Endothelial cell of umbilical vein (primary cell): Measurements from ENCODE around the gene NKD2. TPM values are rescaled to one million over a fixed set of nuclear protein-coding genes. Genes with fewer than 3 reads are reported as not detected.
A peak's percentile ranks its signal among the peaks of the same experiment; 100 is the strongest.

Experiments
- BruUV-seq: library from RNA; stranded (reverse); fragments of 400-500 nt; replicated peaks from 2 replicates; lab custom pipeline; 2021; lab: Mats Ljungman, UMichigan
- CTCF ChIA-PET: fragments of 300-600, 350-600 bp; sonication (Branson Sonifier 250); formaldehyde crosslinking; loops from one replicate; lab custom pipeline; 2021; ENCODE audit warnings: antibody characterized with exemption, inconsistent platforms; lab: Charles Lee
- POLR2A ChIA-PET: fragments of 300-600, 350-600 bp; sonication (Branson Sonifier 250); formaldehyde crosslinking; loops from one replicate; lab custom pipeline; 2021; ENCODE audit warnings: antibody characterized with exemption, inconsistent platforms; lab: Charles Lee
- DNase-seq: peaks from one replicate; pipeline ENCODE4 v3.0.0-alpha.2; 2011; ENCODE audit warnings: low read depth, low spot score
- FAIRE-seq: peaks from 2 replicates; lab custom pipeline; 2011; peaks lifted over from hg19 to GRCh38; lab: Jason Lieb, UNC
- H2AFZ ChIP-seq: 2 replicates; pipeline ENCODE4 v1.6.0; 2012; ENCODE audit warnings: low read depth, low read length, control low read depth, inconsistent platforms
- H3K27ac ChIP-seq: 2 replicates; pipeline ENCODE4 v1.5.1; 2011; ENCODE audit warnings: low read depth, mild to moderate bottlenecking, control low read depth, low read length, moderate library complexity; ENCODE audit not compliant: insufficient read depth
- H3K27me3 ChIP-seq, 2 experiments: 2 replicates each; pipeline versions ENCODE4 v1.6.0 to v1.6.1; 2011; ENCODE audit warnings: low read length in 2 of 2, mixed read lengths in 1 of 2; ENCODE audit not compliant: control insufficient read depth in 2 of 2, insufficient read depth in 2 of 2
- H3K36me3 ChIP-seq, 2 experiments: 2 replicates in 1 of 2; 3 replicates in 1 of 2; pipeline ENCODE4 v1.5.1; 2011; ENCODE audit warnings: low read length in 2 of 2, mild to moderate bottlenecking in 1 of 2, moderate library complexity in 1 of 2; ENCODE audit not compliant: control insufficient read depth in 2 of 2, insufficient read depth in 2 of 2; ENCODE audit errors: extremely low read depth in 1 of 2
- H3K4me1 ChIP-seq: 3 replicates; pipeline ENCODE4 v1.5.1; 2011; ENCODE audit warnings: mild to moderate bottlenecking, low read length; ENCODE audit not compliant: control insufficient read depth, insufficient read depth; ENCODE audit errors: extremely low read depth
- H3K4me2 ChIP-seq: 2 replicates; pipeline ENCODE4 v1.6.1; 2011; ENCODE audit warnings: low read length, control low read depth, mixed read lengths; ENCODE audit not compliant: insufficient read depth
- H3K4me3 ChIP-seq, 3 experiments: fragments of 200-600 bp in 1 of 3; sonication (generic), shearing (Covaris generic) in 1 of 3; replicated peaks in 1 of 3; 2 replicates each; pipeline ENCODE4 v1.5.1; 2011 to 2016; ENCODE audit warnings: control low read depth in 3 of 3, low read length in 3 of 3, mild to moderate bottlenecking in 2 of 3, inconsistent platforms in 1 of 3, low read depth in 1 of 3, moderate library complexity in 1 of 3; ENCODE audit not compliant: insufficient read depth in 1 of 3
- H3K79me2 ChIP-seq: 2 replicates; pipeline ENCODE4 v1.6.0; 2012; ENCODE audit warnings: low read length, inconsistent platforms; ENCODE audit not compliant: control insufficient read depth, insufficient read depth
- H3K9ac ChIP-seq: replicated peaks from 2 replicates; pipeline ENCODE3; 2011; ENCODE audit warnings: low read length, control low read depth; ENCODE audit not compliant: insufficient read depth; ENCODE audit errors: extremely low read depth
- H3K9me1 ChIP-seq: replicated peaks from 3 replicates; pipeline ENCODE4 v1.6.0; 2011; ENCODE audit warnings: mild to moderate bottlenecking, low read length; ENCODE audit not compliant: control insufficient read depth, insufficient read depth; ENCODE audit errors: extremely low read depth
- H3K9me3 ChIP-seq: replicated peaks from 2 replicates; pipeline ENCODE4 v1.5.1; 2012; ENCODE audit warnings: low read length, inconsistent platforms; ENCODE audit not compliant: control insufficient read depth, insufficient read depth
- H4K20me1 ChIP-seq: replicated peaks from 2 replicates; pipeline ENCODE3; 2011; ENCODE audit warnings: mild to moderate bottlenecking, low read length; ENCODE audit not compliant: control insufficient read depth, insufficient read depth; ENCODE audit errors: extremely low read depth
- FOS ChIP-seq: IDR thresholded peaks from 2 replicates; pipeline ENCODE4 v1.6.1; 2011; ENCODE audit warnings: mild to moderate bottlenecking, low read length, moderate library complexity, borderline replicate concordance; ENCODE audit not compliant: insufficient read depth
- JUN ChIP-seq: IDR thresholded peaks from 2 replicates; pipeline ENCODE4 v1.6.1; 2011; ENCODE audit warnings: borderline replicate concordance, low read depth; ENCODE audit not compliant: insufficient read length, insufficient read depth
- MYC ChIP-seq: IDR thresholded peaks from one replicate; pipeline ENCODE4 v1.6.1; 2011; ENCODE audit warnings: mild to moderate bottlenecking, low read depth, low read length
- POLR2A ChIP-seq: IDR thresholded peaks from 2 replicates; pipeline ENCODE4 v1.6.1; 2012; ENCODE audit warnings: low read depth, mild to moderate bottlenecking, control low read depth, low read length
- POLR2AphosphoS5 ChIP-seq: IDR thresholded peaks from 2 replicates; pipeline ENCODE4 v1.6.1; 2012; ENCODE audit warnings: low read depth, mild to moderate bottlenecking, control low read depth, low read length, moderate library complexity; ENCODE audit not compliant: insufficient read depth
- dilution Hi-C: fragments of 300-500 bp; cut with MboI; formaldehyde crosslinking; loops from one replicate; pipeline ENCODE4 v1.15.0; 2019; ENCODE audit warnings: low sequenced_read_pairs; ENCODE audit not compliant: extremely low pct_ligation_motif_present
- intact Hi-C: fragments of 100-400 bp; cut with micrococcal nuclease; formaldehyde crosslinking; loops from one replicate; pipeline ENCODE4 v1.10.0; 2022
- polyA plus RNA-seq, 4 experiments: library from polyadenylated mRNA; depleted of rRNA in 3 of 4; stranded (reverse) in 3 of 4; unstranded in 1 of 4; fragments of >200 nt; gene quantifications; 2 replicates each; pipeline versions ENCODE4 v1.2.1 to v1.2.3, GENCODE V29; 2011 to 2012; ENCODE audit warnings: missing spikeins in 1 of 4
- total RNA-seq: library from RNA; stranded (reverse); gene quantifications from 2 replicates; pipeline ENCODE4 v1.2.3, GENCODE V29; 2021
- TF ChIP-seq, protein P1 (sequence below): IDR thresholded peaks from 2 replicates; pipeline ENCODE4 v1.6.1; 2011; ENCODE audit not compliant: insufficient read depth, insufficient read length
- TF ChIP-seq, protein P2 (sequence below), 2 donors: IDR thresholded peaks; 1 replicate in 1 of 2; 2 replicates in 1 of 2; pipeline ENCODE4 v1.5.1; 2011; ENCODE audit warnings: low read length in 2 of 2, mild to moderate bottlenecking in 2 of 2, moderate library complexity in 2 of 2, control low read depth in 1 of 2, inconsistent platforms in 1 of 2, low read depth in 1 of 2; ENCODE audit not compliant: insufficient read depth in 1 of 2; ENCODE audit errors: extremely low read depth in 1 of 2

Gene NKD2
- total and polyA plus RNA-seq, 2 donors (not counting 3 experiments of a cell fraction or from before 2014, with no cell fraction given) = 0.08 TPM; not detected in 1

DNA sequence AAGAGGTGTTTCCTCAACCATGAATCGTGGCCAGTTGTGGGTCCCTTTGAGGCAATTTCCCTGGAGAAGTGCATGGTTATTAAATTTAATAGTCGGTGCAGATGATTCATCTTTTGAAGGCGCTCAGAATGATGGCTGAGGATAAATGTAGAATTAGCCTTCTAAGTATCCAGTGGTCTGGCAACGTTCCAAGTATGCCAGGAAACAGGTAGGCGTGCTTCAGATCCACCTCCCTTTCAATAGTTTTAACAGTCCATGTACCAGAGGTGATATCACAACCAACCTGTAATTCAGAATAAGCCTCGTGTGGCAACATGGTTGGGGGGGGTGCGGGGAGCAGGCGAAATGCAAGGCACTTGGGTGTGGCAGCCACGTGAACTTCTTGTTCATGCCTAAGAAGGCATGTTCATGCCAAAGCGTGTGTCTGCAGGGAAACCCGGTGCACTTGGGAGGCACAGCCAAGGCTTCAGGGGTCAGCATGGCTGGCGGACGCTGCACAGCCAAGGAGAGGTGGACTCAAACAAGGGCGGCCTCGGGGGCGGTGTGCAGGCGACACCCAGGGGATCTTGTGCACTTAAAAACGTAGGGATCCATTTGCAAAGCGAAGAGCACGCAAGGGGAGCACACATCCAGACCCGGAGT, 5.2 kb upstream of the NKD2 start:
- H3K4me3 ChIP-seq = no peak overlapping the region
- no TSS peak for BruUV-seq
- H2AFZ ChIP-seq = no peak overlapping the region
- ChIA-PET CTCF (no interaction called here), POLR2A (no interaction called here)
- H3K9me3 ChIP-seq = no peaks in the 10 kb centered on the region
- no peaks in the 10 kb centered on the region for H4K20me1 ChIP-seq
- intact Hi-C loops (no loop called here), dilution Hi-C loops (no loop called here)
- H3K27me3 ChIP-seq = peaks cover 6 to 15% of the 10 kb centered on the region in 2 experiments
- H3K9ac ChIP-seq = no peak overlapping the region
- TF ChIP-seq POLR2A = no peak
- TF ChIP-seq, protein P1, sequence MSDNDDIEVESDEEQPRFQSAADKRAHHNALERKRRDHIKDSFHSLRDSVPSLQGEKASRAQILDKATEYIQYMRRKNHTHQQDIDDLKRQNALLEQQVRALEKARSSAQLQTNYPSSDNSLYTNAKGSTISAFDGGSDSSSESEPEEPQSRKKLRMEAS = no peak
- no peak for TF ChIP-seq MYC
- no peak for TF ChIP-seq POLR2AphosphoS5
- H3K4me1 ChIP-seq = no peaks in the 10 kb centered on the region
- FAIRE-seq (no peak), DNase-seq (no peak)
- no peak overlapping the region for H3K27ac ChIP-seq
- no peaks in the 10 kb centered on the region for H3K9me1 ChIP-seq
- H3K4me2 ChIP-seq = no peak overlapping the region
- H3K79me2 ChIP-seq = no peaks in the 10 kb centered on the region
- no peaks in the 10 kb centered on the region for H3K36me3 ChIP-seq

DNA sequence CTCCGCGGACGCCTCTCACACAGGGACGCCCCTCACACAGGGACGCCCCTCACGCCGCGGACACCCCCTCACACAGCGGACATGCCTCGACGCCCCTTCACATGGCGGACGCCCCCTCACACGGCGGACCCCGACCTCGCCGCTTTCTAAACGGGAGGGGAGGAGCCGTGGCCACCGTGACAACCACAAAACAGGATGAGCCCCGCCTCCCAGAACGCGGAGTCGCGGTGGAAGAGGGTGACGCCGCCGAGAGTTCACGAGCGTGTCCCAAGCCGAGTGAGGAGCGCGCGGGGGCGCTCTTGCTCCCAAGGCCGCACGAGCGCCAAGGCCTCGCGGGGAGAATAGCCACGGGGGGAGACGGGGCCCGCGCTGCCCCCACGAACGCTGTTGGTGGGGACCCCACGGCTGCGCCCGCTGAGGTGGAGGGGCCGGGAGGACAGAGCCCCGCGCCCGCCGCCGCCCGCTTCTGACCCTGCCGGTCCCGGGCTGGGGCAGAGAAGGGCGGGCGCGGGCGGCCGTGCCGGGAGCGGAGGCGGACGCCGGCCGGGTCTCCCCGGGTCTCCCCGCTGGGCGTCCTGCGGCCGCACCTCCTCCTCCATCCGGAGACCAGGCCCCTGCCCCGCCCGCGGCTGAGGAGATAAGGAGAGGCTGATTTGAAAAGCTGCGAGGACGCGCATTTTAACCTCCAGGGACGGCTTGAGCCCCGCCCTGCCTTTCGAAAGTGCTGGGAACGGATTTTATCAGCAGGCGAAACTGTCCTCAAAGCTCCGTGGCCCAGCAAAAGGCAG, 3.9 kb upstream of the NKD2 start:
- no peaks in the 10 kb centered on the region for H3K79me2 ChIP-seq
- FAIRE-seq (peak; percentile 33), DNase-seq (peak; percentile 28)
- peak overlapping the region; percentile 13 for H2AFZ ChIP-seq
- H3K36me3 ChIP-seq = no peaks in the 10 kb centered on the region
- H3K4me1 ChIP-seq = no peaks in the 10 kb centered on the region
- no peak overlapping the region for H3K27ac ChIP-seq
- POLR2A ChIA-PET = no interaction called here
- TF ChIP-seq MYC (no peak), JUN (no peak), FOS (no peak)
- TF ChIP-seq, protein P1 = no peak
- TF ChIP-seq, protein P2, sequence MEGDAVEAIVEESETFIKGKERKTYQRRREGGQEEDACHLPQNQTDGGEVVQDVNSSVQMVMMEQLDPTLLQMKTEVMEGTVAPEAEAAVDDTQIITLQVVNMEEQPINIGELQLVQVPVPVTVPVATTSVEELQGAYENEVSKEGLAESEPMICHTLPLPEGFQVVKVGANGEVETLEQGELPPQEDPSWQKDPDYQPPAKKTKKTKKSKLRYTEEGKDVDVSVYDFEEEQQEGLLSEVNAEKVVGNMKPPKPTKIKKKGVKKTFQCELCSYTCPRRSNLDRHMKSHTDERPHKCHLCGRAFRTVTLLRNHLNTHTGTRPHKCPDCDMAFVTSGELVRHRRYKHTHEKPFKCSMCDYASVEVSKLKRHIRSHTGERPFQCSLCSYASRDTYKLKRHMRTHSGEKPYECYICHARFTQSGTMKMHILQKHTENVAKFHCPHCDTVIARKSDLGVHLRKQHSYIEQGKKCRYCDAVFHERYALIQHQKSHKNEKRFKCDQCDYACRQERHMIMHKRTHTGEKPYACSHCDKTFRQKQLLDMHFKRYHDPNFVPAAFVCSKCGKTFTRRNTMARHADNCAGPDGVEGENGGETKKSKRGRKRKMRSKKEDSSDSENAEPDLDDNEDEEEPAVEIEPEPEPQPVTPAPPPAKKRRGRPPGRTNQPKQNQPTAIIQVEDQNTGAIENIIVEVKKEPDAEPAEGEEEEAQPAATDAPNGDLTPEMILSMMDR (IDR thresholded peaks at IDR 0.05; ENCODE audit: extremely low read depth in 1 of 2, insufficient read depth in 1 of 2, low read depth in 1 of 2, low read length in 2 of 2) = peak; percentile 14 to 63
- H3K4me3 ChIP-seq = peak overlapping the region in 1 of 3 experiments; percentile 33
- dilution Hi-C loops (no loop called here), intact Hi-C loops (no loop called here)
- BruUV-seq = no TSS peak
- H3K9ac ChIP-seq = no peak overlapping the region
- H3K27me3 ChIP-seq = peaks cover 12 to 13% of the 10 kb centered on the region in 2 experiments
- H4K20me1 ChIP-seq = no peaks in the 10 kb centered on the region
- CTCF ChIA-PET = interaction anchor here (0.6 to 0.9 kb wide), 2 partner anchors 14 to 55 kb away, joined by 3 read pairs; no protein-coding TSS in a partner anchor
- H3K9me3 ChIP-seq = no peaks in the 10 kb centered on the region
- peak overlapping the region; percentile 25 for H3K4me2 ChIP-seq
- H3K9me1 ChIP-seq = no peaks in the 10 kb centered on the region
